ENCODE results near the gene ARHGEF9.
A peak's percentile ranks its signal among the peaks of the same experiment; 100 is the strongest.

Gene ARHGEF9

DNA sequence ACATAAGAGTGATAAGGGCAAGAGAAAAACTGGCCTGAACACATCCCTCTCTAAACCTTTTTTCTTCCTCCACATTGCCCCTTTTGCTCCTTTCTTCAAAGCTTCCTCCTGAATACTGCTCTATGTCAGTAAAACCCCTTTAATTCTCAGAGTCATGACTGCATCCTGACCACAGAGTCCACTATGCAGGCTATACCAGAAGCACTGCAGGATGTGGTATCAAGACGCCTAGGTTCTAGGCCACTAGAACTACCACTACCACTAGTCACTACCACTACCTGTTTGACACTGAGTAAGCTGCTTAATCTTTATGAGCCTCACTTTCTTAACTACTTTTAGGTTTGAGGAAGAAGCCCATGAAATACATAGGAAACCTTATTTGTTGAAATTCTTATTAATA is 38.7 kb downstream of the ARHGEF9 start:
- no peak for DNase-seq

DNA sequence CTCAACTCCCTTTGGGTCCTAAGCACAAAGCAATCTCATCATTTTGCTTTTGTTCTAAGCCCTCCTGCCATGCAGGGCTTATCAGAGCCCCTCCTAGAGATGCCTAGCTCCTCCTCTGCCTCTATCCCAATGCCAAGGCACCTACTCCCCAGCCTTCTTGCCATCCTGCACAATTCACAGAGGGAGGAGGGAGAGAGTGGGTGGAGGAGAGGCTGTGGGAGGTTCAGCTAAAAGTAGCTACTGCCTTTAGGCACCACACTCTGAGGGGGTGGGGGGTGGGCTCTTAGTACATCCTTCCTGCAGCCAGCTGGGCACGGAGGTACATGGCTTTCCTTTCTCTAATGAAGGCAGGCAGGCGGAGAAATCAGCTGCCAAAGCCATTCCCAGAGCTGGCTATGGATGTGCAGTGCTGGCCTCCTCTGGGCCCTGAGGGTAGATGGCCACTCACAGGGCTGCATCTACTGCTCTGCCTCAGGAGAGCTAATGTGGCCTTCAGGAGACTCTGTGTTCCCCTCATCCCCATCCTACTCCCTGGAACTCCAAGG is 40.1 kb downstream of the ARHGEF9 start:
- no peak for DNase-seq

DNA sequence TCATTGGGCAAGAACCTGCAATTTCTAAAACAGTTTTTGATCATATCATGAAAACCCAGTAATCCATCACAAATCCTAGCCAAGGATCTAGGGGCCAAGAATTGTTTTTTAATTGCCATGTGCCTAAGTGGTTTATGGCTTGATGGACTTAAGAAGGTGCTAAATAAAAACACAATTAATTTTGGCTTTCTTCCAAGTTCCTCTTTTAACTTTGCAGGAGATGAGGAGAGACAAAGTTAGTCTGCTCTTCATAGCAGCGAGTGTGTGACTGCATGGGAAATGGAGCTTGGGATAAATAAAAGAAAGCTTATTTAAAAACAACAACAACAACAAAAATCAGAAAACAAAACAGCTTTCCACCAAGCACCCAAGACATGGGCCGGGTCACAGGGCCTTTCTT is 41.4 kb downstream of the ARHGEF9 start:
- DNase-seq: no peak

DNA sequence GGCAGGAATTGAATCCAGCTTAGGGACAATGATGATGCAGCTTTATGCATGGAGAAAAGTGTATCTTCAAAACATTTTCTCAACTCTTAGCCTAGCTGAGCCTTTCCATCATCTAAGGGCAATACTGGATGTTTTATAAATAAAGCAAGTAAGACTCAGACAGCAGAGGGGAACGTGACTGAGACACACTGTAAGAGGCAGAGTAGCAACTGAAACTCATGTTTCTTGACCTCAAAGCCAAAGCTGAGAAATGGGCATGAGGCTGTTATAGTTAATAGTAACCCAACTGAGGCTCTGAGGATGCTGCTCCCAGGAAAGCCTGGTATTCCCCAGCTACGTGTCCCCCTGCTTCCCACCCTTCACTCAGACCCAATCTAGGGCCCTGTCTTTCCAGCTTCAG is 44.6 kb downstream of the ARHGEF9 start:
- no peak for DNase-seq

DNA sequence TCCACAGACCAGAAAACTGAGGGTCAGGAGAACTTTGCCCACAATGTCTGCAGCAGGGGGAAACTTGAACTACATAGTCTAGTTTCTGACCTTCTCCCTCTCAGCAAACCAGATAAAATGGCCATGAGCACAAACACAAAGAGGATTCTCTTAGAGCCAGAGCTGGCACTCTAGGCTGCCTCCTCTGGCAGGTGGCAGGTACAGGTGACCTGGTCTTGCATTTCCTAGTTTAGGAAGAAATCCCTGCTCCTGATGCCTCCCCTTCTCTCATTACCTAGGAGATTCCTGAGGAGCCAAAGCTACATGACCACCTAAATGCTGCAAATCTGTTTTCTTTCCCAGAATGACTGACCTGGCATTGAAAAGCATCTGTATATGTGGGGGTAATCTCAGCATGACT is 45.1 kb downstream of the ARHGEF9 start:
- DNase-seq: no peak

DNA sequence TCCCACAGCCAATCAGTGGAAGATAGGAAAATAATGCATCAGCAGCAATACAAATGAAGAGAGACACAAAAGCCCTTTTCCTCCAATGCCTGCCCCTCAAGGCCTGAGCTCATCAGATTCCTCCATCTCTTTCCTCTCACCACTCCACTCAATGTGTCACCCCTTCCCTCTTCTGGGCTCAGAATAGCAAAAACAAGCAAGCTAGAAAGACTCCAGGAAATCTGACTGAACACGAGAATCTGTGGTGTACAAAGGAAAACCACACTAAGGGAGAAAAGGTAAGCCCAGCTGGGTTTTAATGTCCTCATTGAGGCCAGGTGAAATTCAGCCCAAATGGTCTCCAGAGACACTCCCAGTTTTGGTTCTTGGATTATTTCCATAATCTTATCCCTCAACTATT is 46.3 kb downstream of the ARHGEF9 start:
- DNase-seq: no peak

DNA sequence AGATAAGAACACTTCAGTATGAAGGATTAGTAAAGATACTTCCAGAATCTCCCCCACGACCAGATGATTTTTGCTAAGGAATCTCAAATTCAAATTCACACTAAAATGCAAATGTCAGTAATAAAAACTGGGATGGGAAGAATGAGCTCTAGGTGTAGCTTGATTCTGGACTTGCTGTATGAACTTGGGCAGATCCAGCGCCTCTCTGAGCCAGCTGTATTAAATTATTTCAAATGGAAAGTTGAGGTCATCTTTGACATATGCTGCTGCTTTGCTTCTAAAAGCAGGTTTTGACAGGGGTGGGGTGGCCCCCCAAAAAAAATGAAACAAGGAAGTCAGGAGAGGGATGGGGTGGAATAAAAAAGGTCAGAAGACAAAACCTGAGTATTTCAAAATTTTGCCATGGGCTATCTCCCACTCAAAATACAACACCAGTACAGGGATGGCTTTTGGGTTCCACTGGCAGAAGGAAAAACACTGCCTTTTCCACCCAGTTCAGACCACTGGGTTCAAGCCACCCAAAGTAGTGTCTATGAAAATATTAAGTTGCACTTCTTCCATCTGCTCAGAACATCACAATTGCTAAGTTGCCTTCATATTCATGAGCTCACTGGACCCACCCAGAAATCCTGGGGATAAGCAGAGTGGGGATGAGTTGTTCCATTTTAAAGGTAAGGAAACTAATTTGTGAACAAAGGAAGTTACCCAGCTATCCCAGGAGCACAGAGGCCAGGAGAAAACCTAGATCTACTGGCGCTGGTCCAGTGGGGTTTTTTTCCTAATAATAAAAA is 47.7 kb downstream of the ARHGEF9 start:
- DNase-seq: peak in 1 of 2 experiments; percentile 13

DNA sequence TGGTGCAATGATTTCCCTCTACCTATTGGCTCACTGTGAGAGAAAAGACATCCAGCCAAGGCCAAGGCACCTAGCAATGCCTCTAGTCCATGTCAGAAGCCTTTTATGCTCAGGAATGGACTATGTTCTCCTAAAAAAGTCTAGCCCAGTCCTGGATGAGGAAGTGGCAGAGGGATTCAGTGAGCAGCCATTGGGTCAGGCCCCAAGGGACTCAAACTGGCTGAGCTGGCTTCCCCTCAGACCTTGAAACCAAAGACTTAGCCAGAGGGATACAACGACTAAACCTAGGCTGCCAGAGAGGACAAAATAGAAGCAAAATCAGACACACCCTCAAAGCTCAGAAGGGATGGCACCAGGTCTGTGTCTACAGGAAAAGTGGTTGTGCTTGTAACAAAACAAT is 49.1 kb downstream of the ARHGEF9 start:
- no peak for DNase-seq

DNA sequence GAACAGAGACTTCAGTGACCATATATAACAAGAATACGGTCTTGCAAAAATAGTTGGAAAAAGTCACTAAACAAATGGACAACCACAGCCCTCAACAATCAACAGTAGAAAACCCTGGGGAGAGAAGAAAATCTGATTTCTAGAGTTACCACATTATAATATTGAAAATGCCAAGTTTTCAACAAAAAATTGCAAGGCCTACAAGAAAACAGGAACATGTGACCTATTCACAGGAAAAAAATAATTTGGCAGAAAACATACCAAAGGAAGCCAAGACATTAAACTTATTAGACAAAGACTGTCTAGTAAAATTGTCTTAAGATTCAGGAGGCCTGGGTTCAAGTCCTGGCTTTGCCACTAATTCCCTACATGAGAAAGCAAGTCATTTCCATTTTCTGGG is 64.7 kb downstream of the ARHGEF9 start:
- no peak for DNase-seq

DNA sequence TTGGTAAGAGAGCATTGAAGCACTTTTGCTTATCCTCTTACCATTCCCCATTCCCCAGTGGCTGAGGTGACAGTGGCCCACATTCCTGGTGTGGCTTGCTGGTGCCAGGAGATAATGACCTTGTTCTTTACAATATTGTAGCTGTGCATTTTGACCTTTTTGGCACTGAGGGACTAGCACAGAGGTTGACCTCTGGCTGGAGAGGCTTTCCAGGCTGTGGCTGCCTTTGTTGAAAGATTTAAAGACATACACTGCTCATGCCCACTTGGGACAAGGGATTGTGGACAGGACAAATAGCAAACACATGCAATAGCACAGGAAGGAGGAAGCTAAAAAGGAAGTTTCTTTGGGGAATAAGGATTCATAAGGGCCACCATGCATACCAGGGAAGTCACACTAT is 65.4 kb downstream of the ARHGEF9 start:
- DNase-seq: no peak

DNA sequence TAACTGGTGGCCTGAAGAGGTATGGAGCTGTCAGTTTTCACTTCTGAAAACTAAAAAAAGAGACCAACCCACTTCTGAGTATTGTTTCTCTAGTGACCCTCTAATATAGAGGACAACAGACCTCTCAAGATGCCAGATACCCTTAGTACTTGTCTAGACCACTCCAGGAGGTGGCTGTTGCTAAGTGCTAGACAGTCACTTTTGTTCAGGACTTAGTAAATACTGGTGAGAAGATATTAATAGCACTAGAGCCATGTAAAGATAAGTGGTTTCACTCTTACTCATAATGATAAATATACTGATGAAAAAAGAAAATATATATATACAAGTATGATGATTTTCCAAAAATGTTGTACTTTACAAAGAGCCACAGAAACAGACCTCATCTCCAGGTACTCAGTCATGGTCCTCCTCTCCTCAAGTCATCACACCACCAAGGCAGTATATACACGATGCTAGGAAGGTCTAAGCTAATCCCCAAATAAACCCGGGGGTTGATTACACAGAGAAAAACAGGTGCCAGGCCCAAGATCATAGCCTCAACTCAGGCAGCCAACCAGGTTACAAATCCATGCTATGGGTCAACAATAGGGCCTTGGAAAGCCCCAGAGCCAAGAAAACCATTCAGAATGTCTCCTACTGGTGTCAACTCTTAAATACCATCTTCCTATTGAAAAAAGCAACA is 66.9 kb downstream of the ARHGEF9 start:
- DNase-seq: no peak

DNA sequence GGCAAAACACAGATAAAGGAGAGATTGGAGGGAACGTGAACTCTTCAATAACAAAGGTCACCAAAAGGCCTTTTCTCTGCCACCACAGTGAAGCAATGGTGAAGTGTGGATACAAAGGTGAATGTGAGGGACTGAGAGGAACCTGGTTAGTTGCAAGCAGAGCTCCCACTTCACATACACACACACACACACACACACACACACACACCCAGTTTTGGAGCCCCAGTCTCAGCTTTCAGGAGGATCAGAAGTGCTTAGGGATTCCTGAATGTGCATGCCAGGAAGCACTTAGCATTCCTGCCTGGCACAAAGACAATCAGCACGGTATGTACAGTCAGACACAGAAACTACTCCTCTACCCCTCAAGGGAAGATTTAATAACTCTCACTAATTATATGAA is 71.5 kb downstream of the ARHGEF9 start:
- no peak for DNase-seq

DNA sequence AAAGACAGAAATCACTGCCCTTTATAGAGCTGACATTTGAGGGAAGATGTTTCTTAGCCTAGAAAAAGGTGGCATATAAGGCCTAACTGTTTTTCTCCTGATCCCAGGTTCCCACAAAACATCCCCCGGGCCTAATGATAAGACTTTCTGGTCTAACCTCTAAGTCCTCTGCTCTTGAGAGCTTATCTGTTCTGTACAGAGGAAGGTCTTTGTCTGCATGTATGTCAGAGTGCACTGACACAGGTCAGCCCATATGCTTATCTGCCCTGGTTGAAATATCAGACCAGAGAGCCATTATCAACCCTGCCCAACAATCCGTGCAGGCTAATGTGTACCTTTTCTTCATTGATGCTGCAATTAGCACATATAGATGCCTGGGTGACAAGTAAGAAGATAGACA is 76.2 kb downstream of the ARHGEF9 start:
- DNase-seq: no peak

DNA sequence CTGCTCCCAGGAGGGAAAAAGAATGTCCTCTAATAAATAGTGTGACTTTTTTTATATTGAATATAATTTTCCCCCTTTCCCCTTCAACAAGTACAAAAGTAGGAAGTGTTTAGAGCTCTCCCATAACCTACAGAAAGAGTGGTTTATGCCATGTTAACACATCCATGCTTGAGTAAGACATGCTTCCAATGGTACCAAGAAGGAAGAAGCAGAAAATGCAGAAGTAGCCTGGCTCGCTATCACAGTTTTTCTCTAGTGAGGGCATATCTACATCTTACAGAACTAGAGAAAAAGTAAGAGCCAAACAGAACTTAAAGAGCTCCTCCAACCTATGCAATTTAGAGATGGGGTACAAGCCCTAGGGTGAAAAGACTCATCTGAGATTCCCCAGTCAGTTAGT is 82.5 kb downstream of the ARHGEF9 start:
- no peak for DNase-seq

DNA sequence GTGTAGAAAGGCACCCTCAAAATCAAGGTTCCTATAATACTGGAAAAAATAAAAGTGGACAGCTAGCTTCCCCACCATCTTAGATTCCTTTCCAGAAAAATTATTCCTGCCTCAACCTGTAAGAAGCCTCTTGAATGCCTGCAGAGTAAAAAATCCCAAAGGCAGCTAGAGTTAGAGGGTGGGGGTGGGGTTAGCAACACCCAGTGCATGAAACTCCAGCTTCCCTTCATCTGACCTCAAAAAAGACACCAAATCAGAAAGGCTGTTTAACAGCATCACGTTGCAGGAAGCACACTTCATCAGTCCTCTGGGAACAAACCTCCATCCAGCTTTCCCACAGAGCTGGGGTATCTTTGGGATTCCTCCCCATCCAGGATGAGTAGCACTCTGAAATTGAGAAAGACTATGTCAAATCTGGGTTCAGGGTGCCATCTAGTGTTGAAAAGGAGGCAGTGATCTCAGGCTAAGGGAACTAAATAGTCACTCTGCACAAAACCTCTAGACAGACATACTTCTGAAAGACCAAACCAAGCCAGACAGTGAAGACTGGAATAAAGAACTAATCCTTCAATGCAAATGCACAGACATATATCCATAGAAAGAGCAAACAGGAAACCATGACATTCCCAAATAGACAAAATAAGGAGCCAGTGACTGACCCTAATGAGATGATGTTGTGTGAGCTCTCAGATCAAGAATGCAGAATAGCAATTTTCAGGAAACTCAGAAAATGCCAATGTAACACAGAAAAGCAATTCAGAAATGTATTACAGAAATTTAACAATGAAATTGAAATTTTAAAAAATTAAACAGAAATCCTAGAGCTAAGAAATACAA is 97.9 kb downstream of the ARHGEF9 start:
- DNase-seq: peak in 1 of 2 experiments; percentile 49

DNA sequence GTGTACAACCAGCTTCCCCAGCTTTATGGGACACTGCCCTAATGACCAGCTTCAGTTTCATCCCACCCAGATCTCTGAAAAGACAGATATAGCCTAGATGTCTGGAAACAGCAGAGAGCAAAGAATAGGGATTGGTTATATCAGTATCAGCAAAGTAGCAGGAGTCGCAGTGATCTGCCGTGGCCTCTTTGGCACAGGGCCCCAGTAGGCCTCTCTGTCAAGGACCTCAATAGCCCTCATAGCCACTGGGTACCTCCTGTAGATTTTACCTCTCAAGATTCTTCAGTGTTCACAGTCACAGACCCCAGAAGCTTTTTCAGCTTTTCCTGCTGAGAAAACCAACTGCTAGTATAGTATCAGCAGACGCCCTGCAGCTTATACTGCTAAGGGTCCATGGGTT is 104.6 kb downstream of the ARHGEF9 start:
- no peak for DNase-seq

DNA sequence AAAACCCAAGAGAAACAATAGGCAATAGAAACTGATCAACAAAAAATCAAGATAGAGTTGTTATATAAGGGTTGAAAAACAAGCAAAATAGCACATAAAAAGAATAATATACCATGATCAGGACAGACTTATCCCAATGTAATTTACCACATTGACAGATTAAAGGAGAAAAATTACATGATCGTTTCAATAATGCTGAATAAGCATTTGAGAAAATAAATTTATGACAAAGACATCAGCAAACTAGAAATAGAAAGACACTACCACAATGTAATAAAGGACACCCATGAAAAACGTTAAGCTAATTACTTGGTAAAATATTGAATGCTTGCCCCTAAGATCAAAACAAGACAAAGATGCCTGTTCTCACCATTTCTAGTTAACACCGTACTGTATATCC is 105.6 kb downstream of the ARHGEF9 start:
- DNase-seq: no peak

DNA sequence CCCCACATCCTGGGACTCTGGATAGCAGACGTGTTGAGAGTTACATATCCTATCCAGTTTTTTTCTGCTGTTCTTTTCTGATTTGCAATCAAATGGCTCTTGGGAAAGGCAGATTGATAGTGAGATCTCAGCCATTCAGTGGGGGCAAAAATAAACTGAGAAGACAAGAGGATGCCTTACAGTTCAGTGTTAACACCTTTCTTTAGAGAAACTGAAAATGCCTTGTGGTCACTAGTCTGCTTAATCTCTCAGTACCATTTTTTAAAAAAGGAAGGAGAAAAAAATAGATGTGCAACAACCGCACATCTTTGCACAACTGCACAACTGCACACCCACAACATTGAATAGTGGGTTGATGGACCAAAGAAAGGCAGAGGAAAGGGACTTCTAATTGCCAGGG is 109.3 kb downstream of the ARHGEF9 start:
- DNase-seq: no peak

DNA sequence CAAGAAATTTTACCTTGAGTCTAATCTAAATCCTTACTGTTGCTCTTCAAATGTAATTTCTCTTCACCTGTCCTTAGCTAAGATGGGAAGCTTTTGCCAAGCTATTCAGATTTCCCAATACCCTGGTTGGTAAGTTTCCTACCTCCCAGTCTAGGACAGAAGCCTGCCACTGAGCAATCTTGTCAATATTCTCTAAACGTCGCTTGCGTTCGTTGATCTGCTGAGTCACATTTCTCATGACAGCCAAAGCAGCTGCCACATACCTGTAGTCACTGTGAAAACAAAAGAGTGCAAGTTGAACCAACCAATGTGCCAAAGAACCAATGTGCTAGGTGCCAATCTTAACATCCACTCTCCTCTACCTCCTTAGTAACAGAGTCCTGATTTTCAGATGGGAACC is 111.1 kb downstream of the ARHGEF9 start:
- DNase-seq: no peak

DNA sequence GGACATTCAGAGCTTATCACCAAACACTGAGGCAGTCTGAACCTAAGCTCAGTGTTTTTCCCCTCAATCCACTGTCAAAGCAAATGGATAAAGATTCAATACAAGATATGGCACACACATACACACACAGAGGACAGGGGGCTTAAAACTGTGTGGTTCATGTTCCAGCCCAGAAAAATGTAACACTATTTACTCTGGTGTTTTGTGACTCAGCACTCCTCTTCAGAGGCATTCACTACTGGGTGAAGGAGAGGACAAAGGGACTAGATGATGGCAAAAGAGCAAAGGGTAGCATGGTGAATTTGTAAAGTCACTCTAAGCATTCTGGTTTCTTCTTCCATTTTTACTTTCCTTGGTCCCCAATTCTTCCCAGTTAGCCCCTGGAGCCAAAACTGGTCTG is 120.3 kb downstream of the ARHGEF9 start:
- DNase-seq: no peak

DNA sequence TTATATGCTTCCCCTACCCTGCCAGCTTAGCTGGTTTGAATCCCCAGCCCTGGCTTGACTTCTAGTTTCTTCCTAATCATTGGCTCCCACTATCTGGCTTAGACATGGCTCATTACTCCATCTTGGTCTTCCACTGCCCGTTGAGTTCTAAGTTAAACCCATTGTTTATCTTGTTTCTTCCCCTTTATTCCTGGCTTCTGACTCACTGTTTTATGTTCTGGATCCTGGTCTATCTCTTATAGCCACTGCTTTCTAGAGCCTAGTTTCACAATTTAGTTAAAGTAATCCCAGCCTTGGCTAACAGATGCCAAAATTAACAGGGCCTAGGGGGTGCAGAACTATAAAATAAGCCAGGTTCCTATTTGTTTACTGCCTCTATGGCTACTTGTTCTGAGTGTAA is 120.9 kb downstream of the ARHGEF9 start:
- no peak for DNase-seq

DNA sequence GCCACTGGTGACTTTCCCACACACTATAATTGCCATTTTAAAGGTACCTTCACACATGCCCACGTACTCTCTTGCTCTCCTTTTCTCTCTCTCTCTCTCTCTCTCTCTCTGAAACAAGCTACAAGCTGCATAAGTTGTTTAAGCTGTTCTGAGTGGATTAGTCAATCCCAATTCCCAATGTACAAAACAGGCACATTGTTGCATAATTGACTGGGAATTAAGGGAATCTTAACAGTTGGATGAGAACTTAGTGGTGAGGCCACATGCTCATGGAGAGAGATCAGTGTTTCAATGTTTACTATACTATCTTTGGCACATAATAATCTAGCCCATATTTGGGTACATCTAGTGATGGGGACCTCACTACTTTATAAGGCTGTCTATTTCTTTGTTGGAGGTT is 123.3 kb downstream of the ARHGEF9 start:
- DNase-seq: no peak

DNA sequence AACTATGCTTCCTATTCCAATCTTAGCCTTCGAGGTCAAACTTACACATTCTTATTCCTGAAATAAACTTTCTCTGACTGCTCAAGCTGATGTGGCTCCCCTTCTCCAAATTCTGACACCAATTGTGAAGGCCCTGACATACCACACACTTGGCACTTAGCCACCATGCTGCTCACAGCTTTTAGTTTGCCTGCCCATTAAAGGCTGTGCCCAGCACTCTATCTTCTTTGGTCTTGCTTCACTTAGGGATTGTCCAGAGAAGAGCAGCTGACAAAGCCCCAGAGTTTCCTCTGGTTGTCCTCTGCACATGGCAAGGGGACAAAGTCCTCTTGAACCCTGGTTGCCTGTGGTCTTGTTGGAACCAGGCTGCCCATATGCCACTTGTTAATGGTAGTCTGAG is 126.1 kb downstream of the ARHGEF9 start:
- no peak for DNase-seq

DNA sequence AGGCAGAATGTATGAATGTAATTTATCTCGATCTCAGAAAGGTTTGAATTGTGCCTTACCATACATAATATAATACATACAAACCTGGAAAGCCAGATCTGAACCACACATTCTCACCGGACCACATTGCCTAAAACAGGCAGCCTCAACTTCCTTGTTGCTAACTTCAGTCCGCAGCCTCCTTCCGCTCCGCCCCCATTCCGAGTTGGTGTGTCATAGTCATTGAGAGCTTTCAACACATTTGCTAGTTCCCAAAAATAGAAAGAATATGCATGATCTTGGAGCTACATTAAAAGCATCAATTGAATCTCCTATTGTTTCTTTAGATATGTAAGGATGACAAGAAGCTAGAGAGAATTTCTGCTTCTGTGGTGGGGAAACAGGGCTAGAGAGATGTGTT is 127.2 kb downstream of the ARHGEF9 start:
- no peak for DNase-seq

Data from NCI-H526 (cell line).